Activated CD4-positive, alpha-beta T cell treated with anti-CD3 and anti-CD28 coated beads, Interleukin-10, Interleukin-2, amounts not matched to agents 100 ng/mL and 50 ng/mL, durations not matched to agents 16 hours and 8 hours (primary cell): Measurements from ENCODE around the gene PLN.

Experiments
- DNase-seq: peaks from one replicate; pipeline ENCODE4 v3.0.0-alpha.2; 2020

The PLN gene

GRCh38 chr6:118542184-118542952, 5.7 kb upstream of the PLN start:
- DNase-seq, result no peak

DNA sequence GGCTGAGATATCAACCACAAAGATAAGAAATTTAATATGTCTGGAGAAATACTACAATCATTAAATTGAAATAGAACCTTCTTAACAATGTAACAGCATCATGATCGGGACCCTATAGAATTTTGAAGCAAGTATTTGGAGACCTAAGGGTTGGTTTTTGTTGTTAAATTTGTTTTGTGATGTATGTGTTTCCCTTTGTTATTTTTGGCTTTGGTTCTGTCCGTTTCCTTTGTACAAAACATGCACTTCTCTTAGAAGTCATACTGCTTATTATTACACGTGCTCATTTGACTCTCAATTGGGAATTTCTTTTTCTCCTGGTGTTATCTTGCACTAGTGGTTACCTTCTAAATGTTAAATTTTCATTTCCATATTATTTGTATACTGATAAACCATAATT, 4.0 kb upstream of the PLN start:
- no peak for DNase-seq

DNA sequence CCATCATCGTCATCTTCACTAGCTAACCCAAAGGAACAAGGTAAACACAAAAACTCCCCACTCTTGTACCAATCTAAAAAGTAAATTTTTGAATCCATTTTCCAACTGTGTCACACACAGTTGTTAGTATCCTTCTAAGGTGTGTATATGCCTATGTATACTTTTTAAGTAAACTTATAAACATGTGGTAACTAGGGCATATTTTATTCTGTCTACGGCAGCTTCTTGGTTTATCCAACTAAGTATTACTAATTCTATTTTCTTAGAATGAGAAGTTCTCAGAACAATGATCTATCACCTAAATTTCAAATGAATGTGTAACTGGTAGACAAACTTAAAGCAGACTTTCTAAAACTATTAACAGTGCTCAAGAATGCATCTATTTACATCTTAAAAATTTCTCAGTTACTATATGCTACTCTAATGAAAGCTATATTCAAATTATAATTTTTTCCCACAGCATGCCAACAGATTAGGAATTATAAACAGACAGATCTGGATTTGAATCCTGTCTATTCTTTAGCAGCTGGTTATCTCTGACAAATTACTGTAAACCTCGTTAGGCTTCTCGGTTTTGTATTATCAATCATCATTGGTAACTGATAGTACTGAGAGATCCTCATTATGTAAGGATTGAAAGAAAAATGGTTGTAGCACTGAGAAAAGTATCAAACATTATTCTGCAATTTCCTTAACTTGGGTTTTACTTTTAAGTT, 1.8 kb upstream of the PLN start:
- DNase-seq, result peak; percentile 6

- DNase-seq, result no peak
Measured at GRCh38 chr6:118546880-118547218, 1.2 kb upstream of the PLN start.

DNA sequence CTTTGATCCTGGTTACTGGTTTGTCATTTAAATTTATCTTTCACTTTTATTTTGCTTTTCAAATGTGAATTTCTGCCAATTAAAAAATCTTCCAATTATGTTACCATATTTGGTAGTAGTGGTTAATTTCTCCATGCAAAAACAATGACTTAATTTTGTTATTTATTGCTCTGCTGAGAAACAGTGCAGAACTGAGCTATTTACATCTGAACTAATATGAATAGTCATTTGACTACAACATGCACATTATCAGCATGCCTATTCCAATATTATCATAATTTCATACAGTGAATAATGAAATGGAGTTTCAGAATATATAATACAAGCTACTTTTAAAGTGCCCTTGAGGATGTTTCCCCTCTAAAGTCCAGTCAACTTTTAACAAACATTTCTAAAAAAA, 517 bp downstream of the PLN start:
- DNase-seq, result no peak

GRCh38 chr6:118551063-118552053, 3.3 kb downstream of the PLN start:
- DNase-seq, result peak; percentile 47

GRCh38 chr6:118553132-118553531, 5.0 kb downstream of the PLN start:
- no peak for DNase-seq

- no peak for DNase-seq
Measured at GRCh38 chr6:118554698-118555097, 6.6 kb downstream of the PLN start.

DNA sequence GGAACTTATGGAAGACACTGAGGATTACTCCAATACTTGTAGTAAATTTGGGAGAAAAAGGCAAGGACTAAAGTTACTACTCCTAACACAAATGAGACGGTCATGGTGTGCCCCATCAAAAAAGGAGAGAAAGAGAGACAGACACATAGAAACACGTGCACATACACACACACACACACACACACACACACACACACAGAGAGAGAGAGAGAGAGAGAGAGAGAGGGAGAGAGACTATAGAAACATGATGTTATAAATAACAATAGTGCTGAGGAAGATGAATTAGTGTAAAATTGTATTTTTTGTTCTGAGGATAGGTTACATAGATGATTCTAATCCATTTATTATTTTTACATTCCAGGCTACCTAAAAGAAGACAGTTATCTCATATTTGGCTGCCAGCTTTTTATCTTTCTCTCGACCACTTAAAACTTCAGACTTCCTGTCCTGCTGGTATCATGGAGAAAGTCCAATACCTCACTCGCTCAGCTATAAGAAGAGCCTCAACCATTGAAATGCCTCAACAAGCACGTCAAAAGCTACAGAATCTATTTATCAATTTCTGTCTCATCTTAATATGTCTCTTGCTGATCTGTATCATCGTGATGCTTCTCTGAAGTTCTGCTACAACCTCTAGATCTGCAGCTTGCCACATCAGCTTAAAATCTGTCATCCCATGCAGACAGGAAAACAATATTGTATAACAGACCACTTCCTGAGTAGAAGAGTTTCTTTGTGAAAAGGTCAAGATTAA, 10.5 kb downstream of the PLN start:
- DNase-seq, result peak; percentile 65

DNA sequence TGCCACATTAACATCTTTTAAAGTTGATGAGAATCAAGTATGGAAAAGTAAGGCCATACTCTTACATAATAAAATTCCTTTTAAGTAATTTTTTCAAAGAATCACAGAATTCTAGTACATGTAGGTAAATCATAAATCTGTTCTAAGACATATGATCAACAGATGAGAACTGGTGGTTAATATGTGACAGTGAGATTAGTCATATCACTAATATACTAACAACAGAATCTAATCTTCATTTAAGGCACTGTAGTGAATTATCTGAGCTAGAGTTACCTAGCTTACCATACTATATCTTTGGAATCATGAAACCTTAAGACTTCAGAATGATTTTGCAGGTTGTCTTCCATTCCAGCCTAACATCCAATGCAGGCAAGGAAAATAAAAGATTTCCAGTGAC, 11.6 kb downstream of the PLN start:
- no peak for DNase-seq

DNA sequence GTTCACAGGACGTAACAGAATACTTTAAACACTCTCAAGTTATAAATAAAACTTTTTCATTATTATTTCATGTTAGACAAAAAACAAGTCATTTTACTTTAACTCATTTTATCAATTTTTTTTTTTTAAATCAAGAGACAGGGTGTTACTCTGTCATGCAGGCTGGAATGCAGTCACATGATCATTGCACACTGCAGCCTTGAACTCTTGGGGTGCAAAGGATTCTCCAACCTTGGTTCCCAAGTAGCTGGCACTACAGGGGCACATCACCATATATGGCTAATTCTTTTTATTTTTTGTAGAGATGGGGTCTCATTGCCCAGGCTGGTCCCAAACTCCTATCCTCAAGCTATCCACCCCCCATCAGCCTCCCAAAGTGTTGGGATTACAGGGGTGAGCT, 14.2 kb downstream of the PLN start:
- DNase-seq, result no peak

DNA sequence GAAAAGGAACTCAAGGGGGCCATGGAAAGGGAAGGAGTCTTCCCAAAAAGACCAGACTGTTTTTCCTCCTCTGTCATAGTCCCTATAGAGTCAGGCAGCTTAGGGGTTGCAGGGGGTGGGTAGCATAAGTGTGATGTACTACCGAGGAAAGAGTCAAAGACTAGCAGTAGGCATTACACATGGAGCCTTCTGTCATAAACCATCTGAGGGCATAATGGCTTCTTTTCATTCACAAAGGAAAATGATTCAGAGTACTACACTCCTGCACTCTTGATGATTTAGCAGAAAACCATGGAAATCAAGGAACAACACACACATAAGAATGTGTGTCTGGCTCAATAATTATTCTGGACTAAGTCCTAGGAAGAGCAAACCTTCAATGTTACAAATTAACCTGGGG, 14.9 kb downstream of the PLN start:
- no peak for DNase-seq

GRCh38 chr6:118565311-118565960, 17.3 kb downstream of the PLN start:
- peak; percentile 43 for DNase-seq

- DNase-seq, result no peak
Measured at GRCh38 chr6:118567974-118568373, 19.9 kb downstream of the PLN start.

DNA sequence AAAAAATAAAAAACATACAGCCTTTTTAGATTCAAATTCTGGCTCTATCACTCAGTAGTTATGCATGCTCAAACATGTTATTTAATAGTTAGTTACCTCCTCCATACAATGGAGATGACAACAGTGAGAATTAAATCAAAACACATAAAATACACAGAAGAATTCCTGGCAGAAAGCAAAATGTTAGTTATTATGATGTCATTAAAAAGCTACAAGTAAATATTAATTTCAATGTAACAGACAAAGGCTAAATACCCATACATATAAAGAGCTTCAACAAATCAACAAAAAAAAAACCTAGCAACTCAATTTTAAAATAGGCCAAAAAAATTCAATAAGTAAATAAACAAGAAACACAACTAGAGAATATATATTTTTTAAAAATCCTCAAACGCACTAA, 21.4 kb downstream of the PLN start:
- no peak for DNase-seq

- DNase-seq, result no peak
Measured at GRCh38 chr6:118571121-118571520, 23.0 kb downstream of the PLN start.

DNA sequence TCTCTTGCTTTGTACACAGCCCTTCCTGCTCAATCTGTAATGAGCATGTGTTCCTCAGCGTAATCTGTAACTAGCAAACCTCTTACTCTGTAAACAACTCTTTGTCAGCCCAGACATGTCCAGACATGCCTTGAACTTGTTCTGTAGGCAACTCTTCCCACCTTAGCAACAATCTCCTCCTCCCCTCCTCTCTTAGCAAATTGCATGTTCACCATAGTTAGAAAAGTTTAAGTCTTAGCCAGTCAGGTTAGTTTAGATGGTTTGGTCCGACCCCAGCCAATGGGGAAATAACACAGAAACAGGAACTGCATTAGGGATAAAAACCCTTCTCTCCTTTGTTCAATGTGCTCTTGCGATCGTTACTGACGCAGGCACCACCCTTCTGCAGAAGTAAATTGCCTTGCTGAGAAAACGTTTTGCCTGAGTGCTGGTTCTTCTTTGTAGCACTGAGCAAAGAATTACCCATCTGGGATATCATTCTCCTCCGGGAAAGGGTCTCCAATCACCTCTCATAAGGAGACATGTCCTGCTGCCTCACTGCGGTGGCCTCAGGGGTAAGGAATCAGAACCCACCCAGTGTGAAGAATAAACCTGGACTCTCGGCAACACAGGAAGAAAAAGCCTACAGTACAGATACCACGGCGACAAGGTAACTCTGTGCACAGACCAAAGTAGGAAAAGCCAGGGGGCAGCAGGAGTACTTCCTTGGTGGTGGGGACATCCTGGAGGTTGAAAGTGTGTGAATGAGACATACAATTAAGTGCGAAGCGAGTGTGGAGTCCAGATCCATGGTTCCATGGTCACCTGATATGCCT, 26.2 kb downstream of the PLN start:
- no peak for DNase-seq

DNA sequence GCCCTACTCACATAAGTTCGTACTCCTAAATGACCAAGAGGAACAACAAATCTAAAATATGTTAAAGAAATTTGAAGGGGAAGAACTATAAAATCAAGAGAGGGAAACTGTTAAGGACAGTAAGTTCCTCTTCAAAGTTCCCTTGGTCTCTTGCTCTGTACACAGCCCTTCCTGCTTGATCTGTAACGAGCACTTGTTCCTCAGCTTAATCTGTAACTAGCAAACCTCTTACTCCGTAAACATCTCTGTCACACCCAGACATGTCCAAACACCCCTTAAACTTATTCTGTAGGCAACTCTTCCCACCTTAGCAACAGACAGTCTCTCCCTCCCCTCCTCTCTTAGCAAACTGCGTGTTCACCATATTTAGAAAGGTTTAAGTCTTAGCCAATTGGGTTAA, 29.9 kb downstream of the PLN start:
- DNase-seq, result no peak

DNA sequence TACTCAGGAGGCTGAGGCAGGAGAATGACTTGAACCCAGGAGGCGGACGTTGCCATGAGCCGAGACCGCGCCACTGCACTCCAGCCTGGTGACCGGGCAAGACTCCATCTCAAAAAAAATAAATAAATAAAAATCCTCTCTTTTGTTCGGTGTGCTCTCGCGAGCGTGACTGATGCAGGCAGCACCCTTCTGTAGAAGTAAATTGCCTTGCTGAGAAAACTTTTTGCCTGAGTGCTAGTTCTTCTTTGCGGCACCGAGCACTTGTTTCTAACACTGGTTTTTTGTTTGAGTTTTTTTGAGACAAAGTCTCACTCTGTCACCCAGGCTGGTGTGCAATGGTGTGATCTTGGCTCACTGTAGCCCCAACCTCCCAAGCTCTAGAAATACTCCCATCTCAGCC, 30.5 kb downstream of the PLN start:
- no peak for DNase-seq

- no peak for DNase-seq
Measured at GRCh38 chr6:118579786-118580185, 31.7 kb downstream of the PLN start.
